DMS53 treated with DMSO at 0.1 percent for 48 hours (cell line): Measurements from ENCODE around the gene PLCL2.

Experiments
- DNase-seq: peaks from one replicate; lab custom pipeline; 2025; ENCODE audit not compliant: unreplicated experiment; lab: John Stamatoyannopoulos, UW

Gene PLCL2

GRCh38 chr3:17003457-17003856 is 118.7 kb downstream of the PLCL2 start:
- no peak for DNase-seq

GRCh38 chr3:17006132-17006852 is 121.5 kb downstream of the PLCL2 start:
- DNase-seq, result no peak

- DNase-seq, result no peak
Measured at GRCh38 chr3:17007284-17007683, 122.5 kb downstream of the PLCL2 start.

GRCh38 chr3:17009826-17010225 is 125.1 kb downstream of the PLCL2 start:
- DNase-seq, result no peak

GRCh38 chr3:17011728-17012338 is 127.1 kb downstream of the PLCL2 start:
- DNase-seq, result no peak

- no peak for DNase-seq
Measured at GRCh38 chr3:17013050-17013449, 128.3 kb downstream of the PLCL2 start.

GRCh38 chr3:17013571-17013970 is 128.8 kb downstream of the PLCL2 start:
- no peak for DNase-seq

- no peak for DNase-seq
Measured at GRCh38 chr3:17014284-17014683, 129.5 kb downstream of the PLCL2 start.

- DNase-seq, result no peak
Measured at GRCh38 chr3:17014709-17015108, 130.0 kb downstream of the PLCL2 start.

- DNase-seq, result no peak
Measured at GRCh38 chr3:17021614-17022013, 136.9 kb downstream of the PLCL2 start.

GRCh38 chr3:17023006-17023664 is 138.4 kb downstream of the PLCL2 start:
- DNase-seq, result no peak

GRCh38 chr3:17025594-17026139 is 140.9 kb downstream of the PLCL2 start:
- DNase-seq, result no peak

GRCh38 chr3:17027318-17027717 is 142.6 kb downstream of the PLCL2 start:
- DNase-seq, result no peak

- DNase-seq, result no peak
Measured at GRCh38 chr3:17028363-17028762, 143.6 kb downstream of the PLCL2 start.

GRCh38 chr3:17030438-17030837 is 145.7 kb downstream of the PLCL2 start:
- DNase-seq, result no peak

GRCh38 chr3:17030956-17031652 is 146.3 kb downstream of the PLCL2 start:
- DNase-seq, result no peak

GRCh38 chr3:17032407-17033034 is 147.8 kb downstream of the PLCL2 start:
- DNase-seq, result peak; percentile 2

- DNase-seq, result no peak
Measured at GRCh38 chr3:17033516-17034168, 148.9 kb downstream of the PLCL2 start.

GRCh38 chr3:17035033-17035432 is 150.3 kb downstream of the PLCL2 start:
- DNase-seq, result no peak

GRCh38 chr3:17035966-17036365 is 151.2 kb downstream of the PLCL2 start:
- no peak for DNase-seq
